SJSA1 (cell line): ENCODE measurements around the gene SEC62. TPM values are rescaled to one million over a fixed set of nuclear protein-coding genes. Genes with fewer than 3 reads are reported as not detected.

Experiments used
- DNase-seq, 2 experiments: peaks; one replicate each; pipeline ENCODE4 v3.0.0-alpha.2; 2015 to 2020; ENCODE audit warnings: low spot score in 2 of 2, low read depth in 1 of 2
- H3K27ac ChIP-seq: fragments of 250-450 bp; sonication (Bioruptor Pico); 2 replicates; pipeline ENCODE4 v1.5.1; 2020; ENCODE audit warnings: mild to moderate bottlenecking, moderate library complexity
- H3K27me3 ChIP-seq: fragments of 250-450 bp; sonication (Bioruptor Pico); replicated peaks from 2 replicates; pipeline ENCODE4 v1.5.1; 2020; ENCODE audit warnings: mild to moderate bottlenecking, moderate library complexity
- H3K36me3 ChIP-seq: fragments of 250-450 bp; sonication (Bioruptor Pico); 2 replicates; pipeline ENCODE4 v1.5.1; 2020; ENCODE audit warnings: mild to moderate bottlenecking
- H3K4me1 ChIP-seq: fragments of 250-450 bp; sonication (Bioruptor Pico); replicated peaks from 2 replicates; pipeline ENCODE4 v1.6.1; 2021; ENCODE audit warnings: mild to moderate bottlenecking
- H3K4me3 ChIP-seq: fragments of 250-450 bp; sonication (Bioruptor Pico); 2 replicates; pipeline ENCODE4 v1.5.1; 2020; ENCODE audit warnings: mild to moderate bottlenecking
- H3K9me3 ChIP-seq: fragments of 250-450 bp; sonication (Bioruptor Pico); replicated peaks from 2 replicates; pipeline ENCODE4 v1.5.1; 2020; ENCODE audit warnings: mild to moderate bottlenecking
- total RNA-seq: library from RNA; depleted of rRNA; stranded (reverse); fragments of >200 nt; shearing (Covaris generic); gene quantifications from 2 replicates; pipeline ENCODE4 v1.2.3, GENCODE V29; 2014; rRNA removed

SEC62 gene
- total RNA-seq, 1 experiment from 2014 or later, result 30.8 TPM

GRCh38 chr3:170044795-170045244, 78.2 kb downstream of the SEC62 start:
- no peaks in the 10 kb centered on the region for H3K4me1 ChIP-seq
- no peak for DNase-seq
- H3K27ac ChIP-seq, result no peak overlapping the region
- no peak overlapping the region for H3K4me3 ChIP-seq
- H3K9me3 ChIP-seq, result no peaks in the 10 kb centered on the region
- H3K36me3 ChIP-seq, result no peaks in the 10 kb centered on the region
- H3K27me3 ChIP-seq, result peaks cover 5% of the 10 kb centered on the region; the same call in 1 of the 2 replicates

GRCh38 chr3:170046269-170047132, 79.9 kb downstream of the SEC62 start:
- Histone ChIP-seq H3K4me1 (no peaks in the 10 kb centered on the region), H3K9me3 (no peaks in the 10 kb centered on the region), H3K27me3 (no peaks in the 10 kb centered on the region), H3K4me3 (no peak overlapping the region), H3K27ac (no peak overlapping the region), H3K36me3 (no peaks in the 10 kb centered on the region)
- DNase-seq, result no peak

- H3K27ac ChIP-seq, result no peak overlapping the region
- H3K4me1 ChIP-seq, result no peaks in the 10 kb centered on the region
- no peaks in the 10 kb centered on the region for H3K36me3 ChIP-seq
- no peak overlapping the region for H3K4me3 ChIP-seq
- no peaks in the 10 kb centered on the region for H3K27me3 ChIP-seq
- DNase-seq, result no peak
- H3K9me3 ChIP-seq, result no peaks in the 10 kb centered on the region
Measured at GRCh38 chr3:170047133-170047404, 80.5 kb downstream of the SEC62 start.

Other genes starting within 250 kb of the SEC62 start
- gene TERC, start 201.7 kb upstream of the SEC62 start, total RNA-seq, result 50.9 and 61.5 TPM in 2 replicates
- 2.2 and 2.4 TPM in 2 replicates for gene ACTRT3, start 197.2 kb upstream of the SEC62 start, total RNA-seq
- 14.8 and 18.3 TPM in 2 replicates for gene MYNN, start 193.4 kb upstream of the SEC62 start, total RNA-seq
- not detected in 2 replicates for gene LRRIQ4, start 153.9 kb upstream of the SEC62 start, total RNA-seq
- gene LRRC34, start 153.9 kb upstream of the SEC62 start, total RNA-seq, result not detected in 2 replicates
- not detected in 2 replicates for gene LRRC31, start 96.9 kb upstream of the SEC62 start, total RNA-seq
- not detected in 2 replicates for gene SAMD7, start 55.2 kb upstream of the SEC62 start, total RNA-seq
- gene GPR160, start 71.2 kb downstream of the SEC62 start, total RNA-seq, result 0.89 TPM in 1 of 2 replicates, not detected in the other
- 22.2 and 31.3 TPM in 2 replicates for gene PHC3, start 214.9 kb downstream of the SEC62 start, total RNA-seq